Astrocyte of the hippocampus (primary cell): ENCODE measurements around the gene HPS4.
"Not testable (repeated sequence)": the region's sequence is repeated elsewhere in the genome, so short reads cannot be mapped to it uniquely, and the experiment has no call there.

ENCODE experiments used
- DNase-seq: peaks from one replicate; pipeline ENCODE4 v3.0.0; 2011; ENCODE audit warnings: low read depth, low spot score

Gene HPS4

GRCh38 chr22:26414347-26414746 lies 69.2 kb downstream of the HPS4 start:
- DNase-seq = no peak

- DNase-seq = no peak
Measured at GRCh38 chr22:26410386-26410785, 73.2 kb downstream of the HPS4 start.

- DNase-seq = no peak
Measured at GRCh38 chr22:26409719-26410335, 73.8 kb downstream of the HPS4 start.

- not testable (repeated sequence) for DNase-seq
Measured at GRCh38 chr22:26408562-26409220, 74.9 kb downstream of the HPS4 start.

GRCh38 chr22:26406118-26406517 lies 77.5 kb downstream of the HPS4 start:
- DNase-seq = no peak

- DNase-seq = no peak
Measured at GRCh38 chr22:26404851-26405421, 78.6 kb downstream of the HPS4 start.

GRCh38 chr22:26401726-26402125 lies 81.9 kb downstream of the HPS4 start:
- no peak for DNase-seq
